ENCODE data around the gene SUN3. TPM values are rescaled to one million over a fixed set of nuclear protein-coding genes. Genes with fewer than 3 reads are reported as not detected.

SUN3 gene
- total RNA-seq, 1 donor from 2014 or later: not detected

DNA sequence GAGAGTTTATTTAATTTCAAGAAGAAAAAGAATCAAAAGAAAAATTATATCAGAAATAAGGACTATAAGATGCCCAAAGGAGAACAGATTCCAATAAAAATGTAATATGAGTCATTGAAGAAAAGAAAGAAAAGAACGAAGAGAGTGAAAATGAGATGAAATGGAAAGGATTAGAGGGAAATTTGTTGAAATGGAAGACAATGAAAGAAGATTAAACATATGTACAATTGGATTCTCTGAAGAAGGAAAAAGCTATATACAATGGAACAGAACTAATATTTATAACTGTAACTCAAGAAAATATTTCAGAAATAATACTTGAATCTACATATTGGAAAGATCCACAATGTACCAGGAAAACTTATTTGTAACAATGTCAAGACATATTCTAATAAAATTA lies 35.1 kb upstream of the SUN3 start:
- POLR2A ChIA-PET: no interaction called here
- TF ChIP-seq, protein P1, sequence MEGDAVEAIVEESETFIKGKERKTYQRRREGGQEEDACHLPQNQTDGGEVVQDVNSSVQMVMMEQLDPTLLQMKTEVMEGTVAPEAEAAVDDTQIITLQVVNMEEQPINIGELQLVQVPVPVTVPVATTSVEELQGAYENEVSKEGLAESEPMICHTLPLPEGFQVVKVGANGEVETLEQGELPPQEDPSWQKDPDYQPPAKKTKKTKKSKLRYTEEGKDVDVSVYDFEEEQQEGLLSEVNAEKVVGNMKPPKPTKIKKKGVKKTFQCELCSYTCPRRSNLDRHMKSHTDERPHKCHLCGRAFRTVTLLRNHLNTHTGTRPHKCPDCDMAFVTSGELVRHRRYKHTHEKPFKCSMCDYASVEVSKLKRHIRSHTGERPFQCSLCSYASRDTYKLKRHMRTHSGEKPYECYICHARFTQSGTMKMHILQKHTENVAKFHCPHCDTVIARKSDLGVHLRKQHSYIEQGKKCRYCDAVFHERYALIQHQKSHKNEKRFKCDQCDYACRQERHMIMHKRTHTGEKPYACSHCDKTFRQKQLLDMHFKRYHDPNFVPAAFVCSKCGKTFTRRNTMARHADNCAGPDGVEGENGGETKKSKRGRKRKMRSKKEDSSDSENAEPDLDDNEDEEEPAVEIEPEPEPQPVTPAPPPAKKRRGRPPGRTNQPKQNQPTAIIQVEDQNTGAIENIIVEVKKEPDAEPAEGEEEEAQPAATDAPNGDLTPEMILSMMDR (IDR thresholded peaks at IDR 0.05): no peak
- Mint-ChIP-seq H3K27me3 (peaks cover 19% of the 10 kb centered on the region), H3K27ac (no peak overlapping the region), H3K9me3 (peaks cover 2% of the 10 kb centered on the region), H3K4me3 (no peak overlapping the region), H3K36me3 (ENCODE audit: low read depth) (no peaks in the 10 kb centered on the region), H3K4me1 (peaks cover 2% of the 10 kb centered on the region)
- intact Hi-C loops (cut with micrococcal nuclease): no loop called here
- CTCF ChIA-PET: no interaction called here
- no peak for DNase-seq
- no peak for ATAC-seq (ENCODE audit: low read depth)

DNA sequence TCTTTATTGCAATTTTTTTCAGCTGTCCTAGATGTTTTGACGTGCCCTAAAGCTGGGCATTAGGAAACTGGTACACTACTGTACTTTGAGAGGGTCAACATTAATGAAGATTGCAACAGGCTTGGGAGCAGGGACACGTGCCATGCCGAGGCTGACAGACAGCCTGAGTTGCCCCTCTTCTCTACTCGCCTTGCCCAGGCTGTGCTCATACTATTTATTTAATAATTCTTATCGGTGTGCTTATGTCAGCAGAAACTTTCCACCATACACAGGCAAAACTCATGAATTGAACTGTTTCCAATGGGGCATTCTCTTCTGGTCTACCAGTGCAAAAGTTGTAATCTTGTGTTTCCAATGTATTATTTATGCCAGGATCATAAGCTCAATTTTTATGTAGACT lies 30.8 kb upstream of the SUN3 start:
- ChIA-PET CTCF (no interaction called here), POLR2A (no interaction called here)
- Mint-ChIP-seq H3K36me3 (ENCODE audit: low read depth) (no peaks in the 10 kb centered on the region), H3K4me3 (no peak overlapping the region), H3K4me1 (peaks cover 2% of the 10 kb centered on the region), H3K27me3 (peaks cover 18% of the 10 kb centered on the region), H3K27ac (no peak overlapping the region), H3K9me3 (peaks cover 8% of the 10 kb centered on the region)
- TF ChIP-seq, protein P1 (IDR thresholded peaks at IDR 0.05): no peak
- intact Hi-C loops (cut with micrococcal nuclease): no loop called here
- ATAC-seq (ENCODE audit: low read depth) (no peak), DNase-seq (no peak)

DNA sequence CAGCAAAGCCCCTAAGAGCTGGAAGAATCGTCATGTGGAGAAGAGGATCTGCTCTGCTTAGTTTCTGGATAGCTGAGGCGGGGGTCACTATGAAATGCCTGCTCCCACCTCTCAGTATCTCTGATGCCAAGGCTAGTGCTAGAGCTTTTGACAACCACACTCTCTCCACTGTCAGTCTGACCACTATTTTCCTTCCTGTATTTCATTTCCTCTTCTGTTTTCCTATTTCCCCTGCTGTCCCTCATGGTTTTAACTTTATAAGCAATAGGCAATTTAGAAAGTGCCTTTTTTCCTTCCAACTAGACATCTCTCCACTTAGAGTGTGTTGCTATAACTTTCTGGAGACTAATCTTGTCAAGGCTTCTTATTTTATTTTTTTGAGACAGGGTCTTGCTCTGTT lies 30.1 kb upstream of the SUN3 start:
- intact Hi-C loops (cut with micrococcal nuclease): no loop called here
- ChIA-PET POLR2A (no interaction called here), CTCF (no interaction called here)
- H3K4me1 Mint-ChIP-seq: peaks cover 2% of the 10 kb centered on the region
- DNase-seq (no peak), ATAC-seq (ENCODE audit: low read depth) (no peak)
- H3K4me3 Mint-ChIP-seq: no peak overlapping the region
- peaks cover 7% of the 10 kb centered on the region for H3K9me3 Mint-ChIP-seq
- no peak overlapping the region for H3K27ac Mint-ChIP-seq
- no peaks in the 10 kb centered on the region for H3K36me3 Mint-ChIP-seq (ENCODE audit: low read depth)
- TF ChIP-seq, protein P1 (IDR thresholded peaks at IDR 0.05): no peak
- H3K27me3 Mint-ChIP-seq: peaks cover 18% of the 10 kb centered on the region

DNA sequence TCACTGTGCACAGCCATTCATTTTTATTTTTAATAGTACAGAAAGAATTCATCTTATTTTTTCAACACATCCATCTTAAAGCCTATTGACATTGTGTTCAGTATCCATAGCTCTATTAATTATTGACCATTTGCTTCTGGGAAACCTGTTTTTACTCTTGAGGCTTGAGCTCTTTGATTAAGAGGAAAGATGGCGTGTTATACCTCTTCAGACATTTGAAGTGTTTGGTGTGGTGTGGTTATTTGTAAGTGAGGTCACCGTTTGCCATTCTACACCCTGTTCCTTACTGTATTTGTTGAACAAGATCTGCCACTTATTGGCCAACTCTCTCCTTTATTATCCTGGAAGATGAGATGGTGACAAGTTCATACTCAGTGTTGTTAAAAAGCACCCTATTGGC lies 24.8 kb upstream of the SUN3 start:
- no peak for ATAC-seq (ENCODE audit: low read depth)
- Mint-ChIP-seq H3K4me1 (peaks cover 9% of the 10 kb centered on the region), H3K27ac (no peak overlapping the region), H3K4me3 (no peak overlapping the region), H3K36me3 (ENCODE audit: low read depth) (no peaks in the 10 kb centered on the region), H3K9me3 (peaks cover 6% of the 10 kb centered on the region), H3K27me3 (peaks cover 9% of the 10 kb centered on the region)
- intact Hi-C loops (cut with micrococcal nuclease): no loop called here
- TF ChIP-seq, protein P1 (IDR thresholded peaks at IDR 0.05): no peak
- ChIA-PET CTCF (interaction anchor here (1.2 kb wide), 1 partner anchor 56 kb away, joined by 4 read pairs; no protein-coding TSS in a partner anchor), POLR2A (interaction anchor here (0.7 kb wide), 1 partner anchor 31 kb away, joined by 5 read pairs; no protein-coding TSS in a partner anchor)
- no peak for DNase-seq

DNA sequence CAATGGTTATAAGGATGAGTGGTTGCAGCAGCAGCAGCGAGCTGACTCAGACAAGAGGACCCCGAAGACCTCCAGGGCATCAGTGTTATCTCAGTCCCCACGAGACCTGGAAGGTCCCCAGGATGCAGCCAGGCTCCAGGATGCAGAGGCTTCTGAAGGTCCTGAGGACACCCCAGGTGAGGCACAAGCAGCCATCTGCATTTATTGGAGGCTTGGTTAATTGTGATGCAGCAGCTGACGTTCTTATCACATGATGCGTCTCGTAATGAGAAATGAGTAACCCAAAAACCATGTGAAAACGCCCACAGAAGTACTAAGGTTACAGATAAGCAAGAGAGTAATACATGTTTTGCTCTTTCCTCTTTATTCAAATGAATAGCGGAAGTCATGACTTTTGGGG lies 23.8 kb upstream of the SUN3 start:
- CTCF ChIA-PET: interaction anchor here (1.2 kb wide), 1 partner anchor 57 kb away, joined by 4 read pairs; no protein-coding TSS in a partner anchor
- intact Hi-C loops (cut with micrococcal nuclease): no loop called here
- DNase-seq: no peak
- TF ChIP-seq, protein P1 (IDR thresholded peaks at IDR 0.05): no peak
- Mint-ChIP-seq H3K36me3 (ENCODE audit: low read depth) (no peaks in the 10 kb centered on the region), H3K4me1 (peaks cover 9% of the 10 kb centered on the region), H3K9me3 (peaks cover 3% of the 10 kb centered on the region), H3K27me3 (peaks cover 4% of the 10 kb centered on the region), H3K27ac (no peak overlapping the region), H3K4me3 (no peak overlapping the region)
- peak; percentile 56 for ATAC-seq (ENCODE audit: low read depth)
- POLR2A ChIA-PET: no interaction called here

All from activated B cell treated with CpG ODN at 0.5 μM for 24 hours (primary cell).